Tibial artery (tissue), 4 donors: ENCODE data around the gene OSM.
"Not testable (repeated sequence)": the region's sequence is repeated elsewhere in the genome, so short reads cannot be mapped to it uniquely, and the experiment has no call there.

Experiments used
- DNase-seq, 2 donors: peaks; one replicate each; pipeline ENCODE4 v3.0.0-alpha.2; 2019
- H3K27ac ChIP-seq, 2 donors: fragments of 200-600 bp; sonication (generic) in 1 of 2; 1 replicate in 1 of 2; 2 replicates in 1 of 2; pipeline ENCODE4 v1.5.1; 2018 to 2019; ENCODE audit warnings: mild to moderate bottlenecking in 1 of 2
- H3K27me3 ChIP-seq, 2 donors: fragments of 200-600 bp; sonication (generic) in 1 of 2; one replicate each; pipeline versions ENCODE4 v1.5.1 to v1.6.0; 2016 to 2019
- H3K36me3 ChIP-seq, 3 donors: fragments of 200-600 bp; sonication (generic) in 2 of 3; one replicate each; pipeline ENCODE4 v1.5.1; 2016 to 2019; ENCODE audit warnings: mild to moderate bottlenecking in 2 of 3
- H3K4me1 ChIP-seq, 4 donors: fragments of 200-600 bp; sonication (generic) in 2 of 4; 1 replicate in 3 of 4; 2 replicates in 1 of 4; pipeline ENCODE4 v1.5.1; 2016 to 2019
- H3K4me3 ChIP-seq, 2 donors: fragments of 200-600 bp; sonication (generic) in 1 of 2; 1 replicate in 1 of 2; 2 replicates in 1 of 2; pipeline ENCODE4 v1.5.1; 2018 to 2019; ENCODE audit warnings: mild to moderate bottlenecking in 2 of 2
- H3K9me3 ChIP-seq, 3 donors: fragments of 200-600 bp; sonication (generic) in 1 of 3; one replicate each; pipeline ENCODE4 v1.5.1; 2016 to 2019
- CTCF ChIP-seq, 2 experiments: fragments of 200-600 bp in 1 of 2; fragments of 450-650 bp in 1 of 2; IDR thresholded peaks; one replicate each; pipeline ENCODE4 v1.5.1; 2017 to 2019; ENCODE audit warnings: antibody characterized with exemption in 2 of 2, mild to moderate bottlenecking in 1 of 2, moderate library complexity in 1 of 2
- intact Hi-C: fragments of 100-400 bp; cut with DNase I; formaldehyde crosslinking; loops from one replicate; pipeline ENCODE4 v1.15.0; 2023; ENCODE audit warnings: low total_unique reads

Gene OSM

GRCh38 chr22:30234786-30235470 lies 31.7 kb downstream of the OSM start:
- peaks cover 0 to 22% of the 10 kb centered on the region in 2 donors for H3K27me3 ChIP-seq
- DNase-seq: no peak
- no peaks in the 10 kb centered on the region for H3K36me3 ChIP-seq
- H3K4me1 ChIP-seq: peaks cover 0 to 14% (median 8%) of the 10 kb centered on the region in 4 donors
- TF ChIP-seq CTCF (IDR thresholded peaks at IDR 0.05): no peak
- no peak overlapping the region for H3K4me3 ChIP-seq
- no peak overlapping the region for H3K27ac ChIP-seq
- intact Hi-C loops: no loop called here
- no peaks in the 10 kb centered on the region for H3K9me3 ChIP-seq

GRCh38 chr22:30234325-30234724 lies 32.3 kb downstream of the OSM start:
- H3K27me3 ChIP-seq: peaks cover 0 to 22% of the 10 kb centered on the region in 2 donors
- H3K9me3 ChIP-seq, H3K27ac ChIP-seq, intact Hi-C loops, H3K4me3 ChIP-seq, H3K36me3 ChIP-seq, DNase-seq: not testable (repeated sequence)
- peaks cover 0 to 14% (median 8%) of the 10 kb centered on the region in 4 donors for H3K4me1 ChIP-seq

GRCh38 chr22:30233582-30233981 lies 33.1 kb downstream of the OSM start:
- DNase-seq: no peak
- H3K36me3 ChIP-seq: no peaks in the 10 kb centered on the region
- H3K27ac ChIP-seq: no peak overlapping the region
- no peak overlapping the region for H3K4me3 ChIP-seq
- H3K4me1 ChIP-seq: peaks cover 0 to 14% (median 8%) of the 10 kb centered on the region in 4 donors
- no peak for TF ChIP-seq CTCF (IDR thresholded peaks at IDR 0.05)
- peaks cover 0 to 27% of the 10 kb centered on the region in 2 donors for H3K27me3 ChIP-seq
- H3K9me3 ChIP-seq: no peaks in the 10 kb centered on the region
- intact Hi-C loops: no loop called here

GRCh38 chr22:30232716-30233218 lies 33.9 kb downstream of the OSM start:
- Histone ChIP-seq H3K27me3 (peaks cover 0 to 27% of the 10 kb centered on the region in 2 donors), H3K4me1 (peaks cover 0 to 14% (median 8%) of the 10 kb centered on the region in 4 donors), H3K9me3 (no peaks in the 10 kb centered on the region), H3K36me3 (no peaks in the 10 kb centered on the region), H3K4me3 (no peak overlapping the region), H3K27ac (no peak overlapping the region)
- intact Hi-C loops: no loop called here
- TF ChIP-seq CTCF (IDR thresholded peaks at IDR 0.05): no peak
- DNase-seq: no peak

GRCh38 chr22:30230787-30231461 lies 35.7 kb downstream of the OSM start:
- Histone ChIP-seq H3K27me3 (peaks cover 0 to 27% of the 10 kb centered on the region in 2 donors), H3K4me3 (no peak overlapping the region), H3K4me1 (peaks cover 0 to 12% (median 6%) of the 10 kb centered on the region in 4 donors), H3K9me3 (no peaks in the 10 kb centered on the region), H3K36me3 (no peaks in the 10 kb centered on the region), H3K27ac (no peak overlapping the region)
- intact Hi-C loops: no loop called here
- no peak for DNase-seq
- no peak for TF ChIP-seq CTCF (IDR thresholded peaks at IDR 0.05)

GRCh38 chr22:30230330-30230729 lies 36.3 kb downstream of the OSM start:
- Histone ChIP-seq H3K9me3 (no peaks in the 10 kb centered on the region), H3K4me3 (no peak overlapping the region), H3K4me1 (peaks cover 0 to 6% (median under 1%) of the 10 kb centered on the region in 4 donors), H3K27me3 (peaks cover 0 to 27% of the 10 kb centered on the region in 2 donors), H3K36me3 (no peaks in the 10 kb centered on the region), H3K27ac (no peak overlapping the region)
- intact Hi-C loops: no loop called here
- no peak for DNase-seq
- TF ChIP-seq CTCF (IDR thresholded peaks at IDR 0.05): no peak
